ENCODE results near the gene SENP2.
"Not testable (repeated sequence)": the region's sequence is repeated elsewhere in the genome, so short reads cannot be mapped to it uniquely, and the experiment has no call there.

The SENP2 gene
- total RNA-seq, result 16.2 to 30.3 (median 22.8) reads per million in 18 experiments

GRCh38 chr3:185585859-185586685, at the start of gene SENP2:
Gene SENP2 (plus strand): TSS chr3:185586295. CDS start chr3:185586414, 119 bp downstream.
- peak; percentile 99 to 100 for DNase-seq

- peak; percentile 88 to 91 for DNase-seq
Observed at GRCh38 chr3:185537369-185537970, 48.6 kb upstream of the SENP2 start.

- no peak for DNase-seq
Observed at GRCh38 chr3:185539934-185540333, 46.2 kb upstream of the SENP2 start.

- DNase-seq, result no peak
Observed at GRCh38 chr3:185540695-185541094, 45.4 kb upstream of the SENP2 start.

GRCh38 chr3:185549122-185549521, 37.0 kb upstream of the SENP2 start:
- no peak for DNase-seq

- DNase-seq, result no peak
Observed at GRCh38 chr3:185549651-185550111, 36.4 kb upstream of the SENP2 start.

- peak in 1 of 2 donors; percentile 6 for DNase-seq
Observed at GRCh38 chr3:185552358-185552877, 33.7 kb upstream of the SENP2 start, which contains the start of gene LIPH. Gene LIPH (minus strand): TSS chr3:185552588. CDS start chr3:185552471, 117 bp downstream.

- DNase-seq, result no peak
Observed at GRCh38 chr3:185555101-185555501, 31.0 kb upstream of the SENP2 start.

GRCh38 chr3:185555860-185556347, 30.2 kb upstream of the SENP2 start:
- DNase-seq, result no peak

GRCh38 chr3:185556640-185557039, 29.5 kb upstream of the SENP2 start:
- not testable (repeated sequence) for DNase-seq

- DNase-seq, result no peak
Observed at GRCh38 chr3:185558395-185558794, 27.7 kb upstream of the SENP2 start.

GRCh38 chr3:185559706-185560090, 26.4 kb upstream of the SENP2 start:
- DNase-seq, result no peak

- no peak for DNase-seq
Observed at GRCh38 chr3:185560676-185561075, 25.4 kb upstream of the SENP2 start.

GRCh38 chr3:185561374-185561943, 24.6 kb upstream of the SENP2 start:
- peak; percentile 23 to 43 for DNase-seq

GRCh38 chr3:185561958-185562357, 24.1 kb upstream of the SENP2 start:
- no peak for DNase-seq

GRCh38 chr3:185572183-185572582, 13.9 kb upstream of the SENP2 start:
- DNase-seq, result no peak

- DNase-seq, result peak; percentile 52 to 64
Observed at GRCh38 chr3:185575108-185575869, 10.8 kb upstream of the SENP2 start.

GRCh38 chr3:185582236-185582635, 3.9 kb upstream of the SENP2 start:
- DNase-seq, result no peak

GRCh38 chr3:185582871-185583270, 3.2 kb upstream of the SENP2 start:
- DNase-seq, result no peak

- DNase-seq, result no peak
Observed at GRCh38 chr3:185583925-185584324, 2.2 kb upstream of the SENP2 start.

GRCh38 chr3:185584686-185585085, 1.4 kb upstream of the SENP2 start:
- no peak for DNase-seq

GRCh38 chr3:185585518-185585858, 607 bp upstream of the SENP2 start:
- no peak for DNase-seq

GRCh38 chr3:185586686-185587039, 568 bp downstream of the SENP2 start:
- no peak for DNase-seq

Measured in inflammatory macrophage (primary cell).